ENCODE data around the gene CRIP2.

The CRIP2 gene

GRCh38 chr14:105465209-105466031, 9.2 kb upstream of the CRIP2 start:
- no peak for DNase-seq

DNA sequence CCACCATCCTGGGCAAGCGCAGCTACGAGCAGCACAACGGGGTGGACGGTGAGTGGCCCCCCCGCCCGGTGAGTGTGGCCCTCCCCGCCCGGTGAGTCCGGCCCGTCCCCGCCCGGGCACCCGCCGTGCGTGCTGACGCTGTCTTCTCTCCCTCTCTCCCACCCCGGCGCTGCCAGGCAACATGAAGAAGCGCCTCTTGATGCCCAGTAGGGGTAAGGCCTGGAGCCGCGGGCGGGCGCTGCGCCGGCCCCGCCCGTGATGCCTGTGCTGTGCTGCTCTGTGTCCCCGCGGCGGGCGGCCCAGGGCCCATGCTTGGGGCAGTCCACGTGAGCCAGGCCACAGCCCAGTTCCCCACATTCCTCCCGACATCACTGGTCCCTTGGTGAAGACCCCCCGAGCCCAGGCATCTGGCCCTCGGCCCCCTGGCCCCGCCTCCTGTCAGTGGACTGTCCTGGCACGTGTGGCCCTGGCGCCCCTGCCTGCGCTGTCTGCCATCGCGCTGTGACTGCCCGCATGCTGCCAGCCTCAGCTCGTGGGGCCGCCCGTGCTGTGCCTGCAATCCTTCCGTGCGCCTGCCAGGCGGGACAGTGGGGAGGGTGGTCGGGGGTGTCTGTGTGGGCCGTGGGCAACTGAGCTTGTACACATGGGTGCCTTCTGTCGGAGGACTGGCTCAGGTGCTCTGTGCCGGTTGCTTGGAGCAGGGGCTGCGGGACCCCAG, 7.9 kb upstream of the CRIP2 start:
- no peak for DNase-seq

- no peak for DNase-seq
Observed at GRCh38 chr14:105467249-105467941, 7.2 kb upstream of the CRIP2 start.

DNA sequence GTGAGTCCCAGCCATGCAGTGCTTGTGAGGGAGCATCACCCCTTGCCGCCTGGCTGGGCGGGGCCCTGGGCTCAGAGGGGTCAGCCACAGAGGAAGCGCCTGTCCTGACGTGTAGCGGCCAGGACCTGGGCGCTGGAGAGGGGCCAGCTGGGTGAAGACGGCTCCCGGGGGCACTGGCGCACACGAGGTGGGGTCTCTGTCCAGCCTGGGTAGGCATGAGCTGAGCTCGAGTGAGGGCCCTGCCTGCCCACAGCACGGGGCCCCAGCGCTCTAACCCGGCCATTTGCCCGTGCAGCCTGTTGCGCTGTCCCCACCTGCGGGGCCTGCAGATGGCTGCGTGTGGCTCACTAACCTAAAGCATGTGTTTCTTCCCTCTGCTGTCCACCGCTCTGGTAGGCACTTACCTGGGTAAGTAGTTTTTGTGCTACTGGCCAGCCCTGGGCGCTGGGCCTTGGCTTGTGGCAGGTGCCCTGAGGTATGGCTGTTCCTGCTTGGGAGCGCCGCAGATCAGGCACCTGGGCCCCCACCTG, 6.6 kb upstream of the CRIP2 start:
- no peak for DNase-seq

GRCh38 chr14:105468621-105469241, 5.9 kb upstream of the CRIP2 start:
- DNase-seq = no peak

DNA sequence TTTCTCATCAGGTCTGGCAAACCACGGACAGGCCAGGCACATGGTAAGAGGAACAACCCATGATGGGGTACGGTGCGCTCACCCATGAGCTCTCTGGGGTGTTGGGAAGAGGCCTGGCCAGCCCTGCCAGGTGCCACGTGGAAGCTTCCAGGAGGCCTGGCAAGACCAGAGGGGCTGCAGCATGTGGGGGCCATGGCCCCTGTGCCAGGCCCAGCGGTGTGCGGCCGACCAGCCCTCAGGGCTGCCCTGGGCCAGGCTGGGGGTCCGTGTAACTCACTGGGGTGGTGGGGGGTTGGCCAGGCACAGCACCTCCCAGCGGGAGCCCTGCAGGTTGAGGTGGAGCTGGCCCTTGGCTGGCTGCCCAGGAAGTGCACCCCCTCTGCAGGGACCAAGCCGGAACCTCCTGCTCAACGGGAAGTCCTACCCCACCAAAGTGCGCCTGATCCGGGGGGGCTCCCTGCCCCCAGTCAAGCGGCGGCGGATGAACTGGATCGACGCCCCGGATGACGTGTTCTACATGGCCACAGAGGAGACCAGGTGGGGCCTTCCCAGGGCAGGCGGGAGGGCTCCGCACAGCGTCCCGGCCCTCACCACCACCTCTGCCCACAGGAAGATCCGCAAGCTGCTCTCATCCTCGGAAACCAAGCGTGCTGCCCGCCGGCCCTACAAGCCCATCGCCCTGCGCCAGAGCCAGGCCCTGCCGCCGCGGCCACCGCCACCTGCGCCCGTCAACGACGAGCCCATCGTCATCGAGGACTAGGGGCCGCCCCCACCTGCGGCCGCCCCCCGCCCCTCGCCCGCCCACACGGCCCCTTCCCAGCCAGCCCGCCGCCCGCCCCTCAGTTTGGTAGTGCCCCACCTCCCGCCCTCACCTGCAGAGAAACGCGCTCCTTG, 4.9 kb upstream of the CRIP2 start:
- DNase-seq = no peak

DNA sequence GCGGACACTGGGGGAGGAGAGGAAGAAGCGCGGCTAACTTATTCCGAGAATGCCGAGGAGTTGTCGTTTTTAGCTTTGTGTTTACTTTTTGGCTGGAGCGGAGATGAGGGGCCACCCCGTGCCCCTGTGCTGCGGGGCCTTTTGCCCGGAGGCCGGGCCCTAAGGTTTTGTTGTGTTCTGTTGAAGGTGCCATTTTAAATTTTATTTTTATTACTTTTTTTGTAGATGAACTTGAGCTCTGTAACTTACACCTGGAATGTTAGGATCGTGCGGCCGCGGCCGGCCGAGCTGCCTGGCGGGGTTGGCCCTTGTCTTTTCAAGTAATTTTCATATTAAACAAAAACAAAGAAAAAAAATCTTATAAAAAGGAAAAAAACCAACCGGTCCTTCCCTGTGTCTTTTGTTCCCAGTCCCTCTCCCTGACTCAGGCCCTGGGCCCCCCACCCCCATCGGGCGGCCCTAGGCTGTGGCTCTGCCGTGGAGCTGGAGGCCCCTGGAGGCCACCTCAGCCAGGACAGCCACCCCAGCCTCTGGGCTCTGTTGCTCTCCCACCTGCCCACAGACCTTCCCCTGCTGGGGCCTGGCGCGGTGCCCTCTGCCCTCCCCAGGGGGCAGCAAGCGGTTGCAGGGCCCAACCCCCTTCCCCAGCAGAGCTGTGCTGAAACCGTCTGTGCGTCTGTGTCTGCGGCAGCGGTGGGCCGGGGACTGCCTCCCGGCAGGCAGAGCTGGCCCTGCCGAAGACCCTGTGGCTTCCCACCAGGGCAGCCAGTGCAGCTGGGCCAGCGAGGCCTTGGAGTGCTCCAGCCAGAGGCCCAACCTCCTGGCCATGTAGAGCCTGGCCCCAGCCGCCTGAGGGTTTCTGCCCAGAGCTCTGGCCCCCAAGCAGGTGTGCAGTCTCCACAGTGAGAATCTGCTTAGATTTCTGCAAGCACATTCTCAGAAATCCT, 4.0 kb upstream of the CRIP2 start:
- no peak for DNase-seq

DNA sequence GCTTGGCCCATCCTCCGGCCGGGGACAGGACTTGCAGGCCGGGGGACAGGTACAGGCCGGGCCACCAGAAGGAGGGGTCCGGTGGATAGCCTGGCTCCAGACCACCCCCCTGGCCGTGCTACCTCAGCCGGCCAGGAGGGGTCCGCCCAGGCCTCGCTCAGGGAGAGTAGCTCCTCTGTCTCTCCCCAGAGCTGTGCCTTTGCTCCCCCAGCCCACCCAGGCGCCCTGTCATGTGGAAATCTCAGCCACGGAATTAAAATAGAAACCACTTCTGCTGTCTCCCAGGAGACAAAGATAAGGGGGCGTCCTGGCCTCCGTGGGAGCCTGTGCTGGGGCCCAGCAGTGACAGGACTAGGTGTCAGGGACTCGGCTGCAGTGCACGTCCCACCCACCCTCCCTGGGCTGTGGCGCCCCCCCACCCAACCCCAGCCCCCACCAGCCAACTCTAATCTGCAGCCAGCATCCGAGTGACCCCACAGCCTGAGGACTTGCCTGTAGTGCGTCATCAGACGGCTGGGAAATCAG, 3.3 kb upstream of the CRIP2 start:
- DNase-seq = no peak

GRCh38 chr14:105471823-105472485, 2.7 kb upstream of the CRIP2 start:
- no peak for DNase-seq

- DNase-seq = no peak
Observed at GRCh38 chr14:105472486-105472991, 2.1 kb upstream of the CRIP2 start.

GRCh38 chr14:105473033-105473676, 1.5 kb upstream of the CRIP2 start:
- DNase-seq = no peak

DNA sequence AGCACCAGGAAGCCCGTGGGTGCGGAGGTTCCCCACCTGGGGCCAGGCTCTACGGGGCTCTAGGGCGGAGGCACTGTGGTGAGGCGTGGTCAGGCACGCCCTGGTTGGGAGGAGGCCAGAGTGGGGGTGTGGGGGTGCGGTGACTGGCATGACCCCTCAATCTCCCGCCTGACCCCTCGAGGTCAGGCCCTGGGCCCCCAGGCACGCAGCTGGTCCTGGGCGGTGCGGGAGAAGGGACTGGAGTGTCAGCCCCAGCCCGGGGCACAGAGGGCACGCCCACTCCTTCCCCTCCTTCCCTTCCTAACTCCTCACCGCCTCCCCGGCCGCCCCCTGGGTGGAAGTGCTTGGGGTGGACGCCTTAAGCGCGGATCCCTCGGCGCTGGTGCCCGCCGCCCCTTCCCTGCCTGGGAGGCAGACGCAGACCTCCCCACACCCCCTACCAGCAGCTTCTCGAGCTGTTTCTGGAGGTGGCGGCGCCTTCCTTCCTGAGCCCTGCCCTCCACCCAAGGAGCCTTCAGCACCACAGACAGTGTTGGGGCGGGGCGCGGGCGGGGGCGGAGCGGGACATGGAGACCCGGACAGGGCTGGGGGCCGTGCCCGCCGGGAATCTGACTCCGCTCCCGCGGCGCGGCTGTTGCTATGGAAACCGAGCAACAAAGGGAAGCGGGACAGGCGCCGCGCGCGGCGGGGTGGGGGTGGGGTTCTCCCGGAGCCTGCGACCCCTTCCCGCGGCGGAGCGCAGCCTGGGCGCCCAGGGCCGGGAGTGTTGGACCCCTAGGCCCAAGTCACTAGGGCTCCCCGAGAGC, 741 bp upstream of the CRIP2 start:
- DNase-seq = no peak

DNA sequence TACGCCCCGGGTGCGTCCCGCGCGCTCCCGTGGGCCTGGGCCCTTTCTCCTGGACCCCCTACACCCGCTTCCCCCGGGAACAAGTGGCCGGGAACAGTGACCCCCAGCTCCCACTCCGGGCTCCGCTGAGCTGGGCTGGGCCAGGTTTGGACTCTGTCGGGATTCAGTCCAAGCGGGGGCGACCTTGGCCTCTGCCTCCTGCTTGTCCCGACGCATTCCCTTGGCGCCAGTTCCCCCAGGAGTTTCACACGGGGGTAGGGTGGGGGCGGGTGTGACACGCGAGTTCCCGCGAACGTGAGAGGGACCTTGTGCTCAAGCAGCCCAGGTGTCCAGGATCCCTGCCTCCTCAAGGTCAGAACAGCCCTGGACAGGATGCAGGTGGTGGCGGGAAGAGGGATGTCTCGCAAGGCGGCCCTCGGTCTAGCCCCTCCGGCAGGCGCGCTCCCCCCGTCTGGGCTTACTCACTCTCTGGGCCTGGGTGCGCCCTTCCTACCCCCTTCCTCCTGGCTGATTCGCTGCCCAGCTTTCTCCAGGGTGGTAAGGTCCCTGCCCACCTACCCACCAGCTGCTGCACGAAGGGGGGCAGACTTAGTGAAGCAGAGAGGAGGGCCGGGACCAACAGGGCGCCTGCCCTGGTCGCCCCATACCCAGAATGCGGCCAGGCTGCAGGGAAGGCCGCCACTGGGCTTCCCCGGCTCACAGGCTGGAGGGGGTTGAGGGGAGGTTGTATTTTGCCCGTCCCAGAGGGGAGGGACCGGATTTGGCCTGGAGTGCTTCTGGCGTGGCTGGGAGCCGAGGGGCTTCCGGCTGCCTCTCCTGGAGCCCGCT, 862 bp downstream of the CRIP2 start:
- no peak for DNase-seq

DNA sequence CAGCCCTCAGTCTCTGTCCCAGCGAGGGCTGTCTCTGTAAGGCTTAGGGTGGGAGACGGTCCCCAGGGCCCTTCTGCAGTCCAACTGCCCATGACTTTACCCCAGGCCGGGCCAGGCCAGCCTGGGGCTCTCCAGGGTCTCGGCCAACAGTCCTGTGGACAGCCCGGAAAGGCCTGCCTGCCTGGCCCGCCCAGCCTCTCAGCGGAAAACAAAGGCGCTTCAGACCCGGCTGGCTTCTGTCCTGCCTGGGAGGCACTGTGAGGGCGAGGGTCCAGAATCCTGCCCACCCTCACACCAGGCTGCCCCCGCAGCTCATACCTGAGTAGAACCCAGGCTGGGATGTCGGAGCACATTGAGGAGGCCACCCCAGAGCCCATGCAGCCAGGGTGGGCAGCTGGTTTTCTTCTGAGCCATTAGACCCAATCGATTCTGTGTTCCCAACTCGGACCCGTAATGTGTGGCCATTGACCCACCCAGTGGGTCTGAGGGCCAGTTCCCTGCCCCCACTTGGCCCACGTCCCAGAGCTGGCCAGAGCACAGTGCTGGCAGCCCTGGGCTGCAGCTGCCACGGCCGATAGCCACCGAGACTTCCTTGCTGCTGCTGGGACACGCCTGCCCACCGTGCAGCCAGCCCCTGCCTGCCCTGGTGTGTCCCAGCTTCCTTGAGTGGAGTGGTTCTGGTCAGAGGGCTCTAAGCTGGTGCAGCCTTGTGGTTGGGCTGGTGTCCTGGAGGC, 1.6 kb downstream of the CRIP2 start:
- DNase-seq = no peak

GRCh38 chr14:105476831-105477659, 2.4 kb downstream of the CRIP2 start:
- DNase-seq = no peak

All from NK-92 treated with Interleukin-12 subunit alpha and Interleukin-12 subunit beta, amount 100 ng/mL, for 24 hours (cell line).